GM12878 (cell line): ENCODE measurements around the gene TEDC1. TPM values are rescaled to one million over a fixed set of nuclear protein-coding genes. Genes with fewer than 3 reads are reported as not detected.

Source experiments
- ATAC-seq: fragments of 200-7000 bp; cut with Tn5 transposase; 3 replicates; pipeline ENCODE4 v1.9.1; 2020; ENCODE audit warnings: mild to moderate bottlenecking, moderate library complexity
- BruUV-seq: library from RNA; stranded (reverse); fragments of 400-500 nt; replicated peaks from 2 replicates; lab custom pipeline; 2021; lab: Mats Ljungman, UMichigan
- CTCF ChIA-PET: fragments of 300-600 bp; sonication (Branson Sonifier 250); formaldehyde crosslinking; extraction: SDS; loops from one replicate; lab custom pipeline; 2021; ENCODE audit warnings: inconsistent platforms; lab: Yijun Ruan, JAX
- POLR2A ChIA-PET: fragments of 350-600 bp; formaldehyde crosslinking; extraction: SDS; loops from one replicate; lab custom pipeline; 2021; ENCODE audit warnings: inconsistent platforms; lab: Charles Lee
- RAD21 ChIA-PET: fragments of 300-600 bp; sonication (Branson Sonifier 250); formaldehyde crosslinking; loops from one replicate; lab custom pipeline; 2023; ENCODE audit warnings: antibody characterized with exemption; ENCODE audit not compliant: unreplicated experiment; lab: Charles Lee
- SMC1A ChIA-PET: fragments of 300-600 bp; sonication (Branson Sonifier 250); formaldehyde crosslinking; loops from one replicate; lab custom pipeline; 2023; ENCODE audit not compliant: unreplicated experiment, uncharacterized antibody; lab: Charles Lee
- DNase-seq: peaks from one replicate; pipeline ENCODE4 v3.0.0-alpha.2; 2011; ENCODE audit warnings: low read depth, low spot score
- FAIRE-seq: peaks from 3 replicates; lab custom pipeline; 2011; peaks lifted over from hg19 to GRCh38; lab: Jason Lieb, UNC
- H2AFZ ChIP-seq: 2 replicates; pipeline ENCODE4 v1.6.0; 2011; ENCODE audit warnings: low read depth, low read length, control low read depth; ENCODE audit not compliant: control insufficient read depth
- H3K27ac ChIP-seq: 2 replicates; pipeline ENCODE4 v1.5.1; 2011; ENCODE audit warnings: control low read depth; ENCODE audit not compliant: control insufficient read depth, insufficient read depth
- H3K27me3 ChIP-seq, 2 experiments: replicated peaks in 1 of 2; 2 replicates each; pipeline versions ENCODE4 v1.6.0 to v1.6.1; 2011; ENCODE audit warnings: low read length in 1 of 2; ENCODE audit not compliant: control insufficient read depth in 2 of 2, insufficient read depth in 2 of 2
- H3K36me3 ChIP-seq, 2 experiments: 2 replicates each; pipeline ENCODE4 v1.5.1; 2011; ENCODE audit warnings: low read length in 1 of 2; ENCODE audit not compliant: control insufficient read depth in 2 of 2, insufficient read depth in 2 of 2
- H3K4me1 ChIP-seq: 2 replicates; pipeline ENCODE4 v1.6.1; 2011; ENCODE audit warnings: mild to moderate bottlenecking, low read length, moderate library complexity, mixed read lengths; ENCODE audit not compliant: control insufficient read depth, insufficient read depth
- H3K4me2 ChIP-seq: 2 replicates; pipeline ENCODE4 v1.6.0; 2011; ENCODE audit warnings: control low read depth; ENCODE audit not compliant: control insufficient read depth, insufficient read depth
- H3K4me3 ChIP-seq: fragments of 200-600 bp; sonication (generic); 2 replicates; pipeline ENCODE4 v1.5.1; 2016
- H3K79me2 ChIP-seq: 2 replicates; pipeline ENCODE4 v1.6.0; 2011; ENCODE audit warnings: low read length; ENCODE audit not compliant: control insufficient read depth, insufficient read depth
- H3K9ac ChIP-seq: 2 replicates; pipeline ENCODE4 v1.8.0; 2011; ENCODE audit warnings: low read length, control low read depth, mixed read lengths; ENCODE audit not compliant: control insufficient read depth, insufficient read depth
- H3K9me3 ChIP-seq: replicated peaks from 3 replicates; pipeline ENCODE4 v1.5.1; 2011; ENCODE audit warnings: mild to moderate bottlenecking, low read length; ENCODE audit not compliant: control insufficient read depth, insufficient read depth
- H4K20me1 ChIP-seq: 2 replicates; pipeline ENCODE4 v1.6.0; 2011; ENCODE audit not compliant: control insufficient read depth, insufficient read depth
- ATF7 ChIP-seq: fragments of 450-650 bp; IDR thresholded peaks from 2 replicates; pipeline ENCODE4 v1.6.1; 2016; ENCODE audit warnings: low read depth, mild to moderate bottlenecking
- BCLAF1 ChIP-seq: fragments of 450-650 bp; IDR thresholded peaks from 2 replicates; pipeline ENCODE4 v1.6.1; 2017; ENCODE audit warnings: antibody characterized with exemption, mild to moderate bottlenecking, moderate library complexity
- BRCA1 ChIP-seq: IDR thresholded peaks from 2 replicates; pipeline ENCODE4 v1.6.1; 2011; ENCODE audit warnings: low read depth, low read length, improper control_type of control experiment
- CTCF ChIP-seq, 3 experiments: IDR thresholded peaks in 2 of 3; conservative IDR thresholded peaks in 1 of 3; 2 replicates each; pipeline ENCODE4 v1.5.1; 2011; ENCODE audit warnings: low read depth in 3 of 3, low read length in 3 of 3, mild to moderate bottlenecking in 3 of 3, control low read depth in 2 of 3, moderate library complexity in 2 of 3, inconsistent platforms in 1 of 3, mixed read lengths in 1 of 3; ENCODE audit not compliant: control insufficient read depth in 2 of 3, insufficient read depth in 1 of 3; ENCODE audit errors: extremely low read depth in 1 of 3
- E4F1 ChIP-seq: fragments of 450-650 bp; IDR thresholded peaks from 2 replicates; pipeline ENCODE4 v1.6.1; 2018; ENCODE audit warnings: borderline replicate concordance, mild to moderate bottlenecking; ENCODE audit not compliant: partially characterized antibody
- ELK1 ChIP-seq: IDR thresholded peaks from 2 replicates; pipeline ENCODE4 v1.6.1; 2012; ENCODE audit warnings: low read depth, low read length, improper control_type of control experiment
- MYC ChIP-seq: IDR thresholded peaks from 2 replicates; pipeline ENCODE4 v1.6.1; 2011; ENCODE audit warnings: mild to moderate bottlenecking, low read length, moderate library complexity, inconsistent platforms; ENCODE audit not compliant: insufficient read depth, insufficient replicate concordance, insufficient read length, severe bottlenecking
- NR2F1 ChIP-seq: fragments of 450-650 bp; conservative IDR thresholded peaks from 2 replicates; pipeline ENCODE4 v1.6.1; 2017; ENCODE audit warnings: mild to moderate bottlenecking
- RBBP5 ChIP-seq: fragments of 200-600 bp; sonication (generic); conservative IDR thresholded peaks from 2 replicates; pipeline ENCODE4 v1.6.1; 2016
- SRF ChIP-seq, 2 experiments: IDR thresholded peaks; 2 replicates each; pipeline ENCODE4 v1.6.1; 2011; ENCODE audit warnings: low read depth in 2 of 2, low read length in 2 of 2, mild to moderate bottlenecking in 1 of 2, moderate library complexity in 1 of 2
- STAT3 ChIP-seq: IDR thresholded peaks from 2 replicates; pipeline ENCODE4 v1.6.1; 2011; ENCODE audit warnings: low read depth, low read length, improper control_type of control experiment
- ZNF24 ChIP-seq: fragments of 450-650 bp; IDR thresholded peaks from 2 replicates; pipeline ENCODE4 v1.6.1; 2017; ENCODE audit warnings: antibody characterized with exemption, mild to moderate bottlenecking
- WGBS: methylation state at CpG from one replicate; pipeline ENCODE4 v1.1.6; 2016; ENCODE audit warnings: low lambda C conversion rate; ENCODE audit not compliant: insufficient replicate concordance, insufficient coverage; ENCODE audit errors: missing lambda C conversion rate; 5-methylcytosine and 5-hydroxymethylcytosine counted together
- in situ Hi-C: fragments of 300-500 bp; cut with MboI; formaldehyde crosslinking; loops from 9 replicates; pipeline ENCODE4 v1.14.3; 2018; ENCODE audit warnings: mixed read lengths
- intact Hi-C: fragments of 100-400 bp; cut with micrococcal nuclease; formaldehyde crosslinking; loops from one replicate; pipeline ENCODE4 v1.14.2; 2022; ENCODE audit not compliant: unreplicated experiment
- polyA plus RNA-seq, 11 experiments: library from polyadenylated mRNA; depleted of rRNA in 4 of 11; unstranded in 6 of 11; stranded (reverse) in 5 of 11; fragments of >200 nt; fragmentation: Nextera tagmentation in 4 of 11; fragmentation: Illumina TruSeq in 1 of 11; extraction: Ambion mirVana in 4 of 11; extraction: Trizol in 1 of 11; gene quantifications; 1 replicate in 1 of 11; 2 replicates in 10 of 11; pipeline versions ENCODE4 v1.2.1 to v1.2.3, GENCODE V29; 2011 to 2016; ENCODE audit warnings: inconsistent platforms in 2 of 11, missing spikeins in 2 of 11, low read depth in 1 of 11
- total RNA-seq, 4 experiments: library from RNA; depleted of rRNA in 3 of 4; stranded (reverse); fragments of >200 nt in 3 of 4; fragmentation: Illumina TruSeq in 1 of 4; extraction: Trizol in 1 of 4; gene quantifications; 2 replicates each; pipeline versions ENCODE4 v1.2.1 to v1.2.3, GENCODE V29; 2013 to 2021

TEDC1 gene
- total and polyA plus RNA-seq, 10 of the 15 experiments (the other 5 are each of a cell fraction or from before 2014, with no cell fraction given), result 0.19 to 34.2 (median 14.5) TPM

- TF ChIP-seq E4F1 (no peak), SRF (IDR thresholded peaks at IDR 0.05; ENCODE audit: low read depth in 2 of 2, low read length in 2 of 2) (no peak), RBBP5 (no peak), MYC (no peak)
- TF ChIP-seq, all 136 proteins: peak for 0
These were observed 35.9 kb upstream of the TEDC1 start (continued) for GRCh38 chr14:105455086-105455640.

- Histone ChIP-seq H3K9ac (no peak overlapping the region), H3K36me3 (peaks cover 3 to 35% of the 10 kb centered on the region in 2 experiments; a peak in 3 of 4 replicates), H3K4me2 (no peak overlapping the region), H2AFZ (no peak overlapping the region), H3K4me3 (no peak overlapping the region), H3K9me3 (no peaks in the 10 kb centered on the region), H3K27ac (no peak overlapping the region), H3K27me3 (no peaks in the 10 kb centered on the region), H4K20me1 (no peaks in the 10 kb centered on the region; the same call in 1 of the 2 replicates), H3K4me1 (no peaks in the 10 kb centered on the region), H3K79me2 (no peaks in the 10 kb centered on the region)
- no TSS peak for BruUV-seq
- intact Hi-C loops, result no loop called here
- ChIA-PET POLR2A (no interaction called here), RAD21 (no interaction called here), SMC1A (no interaction called here), CTCF (interaction anchor here (1.4 kb wide), 1 partner anchor 25 kb away, joined by 8 read pairs; no protein-coding TSS in a partner anchor)
- FAIRE-seq (no peak), ATAC-seq (no peak), DNase-seq (no peak)
- in situ Hi-C loops, result loop anchor here (5.0 kb wide), 1 partner anchor 61 kb away; no protein-coding TSS in a partner anchor
- WGBS, result 90% methylated on average over 22 of the region's 22 CpGs
- no peak for TF ChIP-seq ELK1
- no peak for TF ChIP-seq BRCA1
- no peak for TF ChIP-seq CTCF (IDR thresholded peaks at IDR 0.05 in 2 of 3, conservative IDR thresholded peaks at IDR 0.05 in 1 of 3; ENCODE audit: control insufficient read depth in 2 of 3, extremely low read depth in 1 of 3, insufficient read depth in 1 of 3, low read depth in 3 of 3, low read length in 3 of 3)
- TF ChIP-seq NR2F1, result no peak
- no peak for TF ChIP-seq ZNF24
- TF ChIP-seq BCLAF1, result no peak
- no peak for TF ChIP-seq STAT3
- TF ChIP-seq ATF7, result no peak
These were observed 35.0 kb upstream of the TEDC1 start for GRCh38 chr14:105455766-105456660.
